HG02943 (cell line): ENCODE measurements around the gene DOCK10.
A peak's percentile ranks its signal among the peaks of the same experiment; 100 is the strongest.
"Not testable (repeated sequence)": the region's sequence is repeated elsewhere in the genome, so short reads cannot be mapped to it uniquely, and the experiment has no call there.

Source experiments
- ATAC-seq: cut with Tn5 transposase; IDR thresholded peaks from one replicate; pipeline ENCODE4 v1.9.1; 2021; ENCODE audit warnings: mild to moderate bottlenecking, low read depth, moderate library complexity; ENCODE audit not compliant: unreplicated experiment

DOCK10 gene

DNA sequence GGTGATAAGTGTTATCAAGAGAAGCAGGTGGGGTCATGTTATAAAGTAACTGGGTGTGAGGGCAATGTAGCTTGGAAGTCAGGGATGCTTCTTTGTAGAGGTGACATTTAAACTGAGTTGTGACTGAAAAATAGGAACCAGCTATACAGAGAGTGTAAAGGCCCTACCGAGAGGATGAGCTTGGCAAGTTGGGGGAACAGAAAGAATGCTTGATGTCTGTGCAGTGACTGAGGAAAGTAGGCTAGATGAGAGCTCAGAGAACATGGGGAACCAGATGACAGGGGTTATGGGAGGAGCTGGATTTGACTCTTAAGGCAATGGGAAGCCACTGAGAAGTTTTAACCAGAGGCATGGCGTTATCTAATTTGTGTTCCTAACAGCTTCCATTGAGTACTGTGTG lies 115.3 kb downstream of the DOCK10 start:
- no peak for ATAC-seq

DNA sequence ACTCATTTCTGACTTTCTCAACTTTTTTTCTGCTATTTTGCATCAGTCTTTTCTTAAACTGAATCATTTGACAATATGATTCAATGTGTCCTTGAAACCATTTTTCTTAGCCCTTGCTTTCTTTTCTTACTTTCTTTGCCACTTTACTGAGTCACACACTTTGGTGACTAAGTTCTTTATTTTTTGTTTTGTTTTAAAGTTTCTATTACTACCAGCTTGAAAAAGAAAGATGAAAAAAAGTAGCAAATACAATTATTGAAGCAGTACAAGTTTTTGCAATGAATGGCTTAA lies 116.5 kb downstream of the DOCK10 start:
- ATAC-seq, result no peak

DNA sequence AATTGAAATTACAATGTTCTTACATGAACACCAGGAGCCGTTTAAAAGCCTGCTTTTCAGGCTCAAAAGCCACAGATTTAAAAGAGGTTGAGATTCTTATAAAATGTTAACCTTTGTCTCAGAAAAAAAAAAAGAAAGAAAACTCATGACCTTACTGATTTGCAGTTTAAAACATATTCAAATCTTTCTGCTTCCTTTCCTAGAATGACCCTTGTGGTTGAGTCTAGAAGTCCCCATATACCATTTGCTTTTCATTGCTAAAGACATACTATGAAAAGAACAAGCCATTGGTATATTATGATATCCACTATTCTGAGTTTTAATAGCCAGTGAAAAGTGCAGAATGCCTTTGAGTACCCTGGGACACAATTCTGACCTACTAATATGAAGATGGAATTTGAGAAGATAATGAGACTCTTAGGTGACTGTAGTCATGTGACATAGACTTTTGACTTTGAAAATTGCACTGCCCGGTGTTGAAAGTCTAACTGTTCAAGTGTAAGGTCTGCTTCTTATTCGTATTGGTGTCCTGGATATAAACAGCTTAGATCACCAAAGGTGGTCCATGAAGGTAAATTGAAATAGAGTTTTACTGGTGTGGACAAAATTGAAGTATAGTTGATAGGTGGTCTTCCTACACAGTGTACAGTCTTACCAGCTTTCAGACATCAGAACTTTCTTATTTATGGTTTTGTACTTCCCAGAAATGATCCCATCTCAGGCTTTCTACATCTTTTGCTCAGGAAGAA lies 117.0 kb downstream of the DOCK10 start:
- no peak for ATAC-seq

DNA sequence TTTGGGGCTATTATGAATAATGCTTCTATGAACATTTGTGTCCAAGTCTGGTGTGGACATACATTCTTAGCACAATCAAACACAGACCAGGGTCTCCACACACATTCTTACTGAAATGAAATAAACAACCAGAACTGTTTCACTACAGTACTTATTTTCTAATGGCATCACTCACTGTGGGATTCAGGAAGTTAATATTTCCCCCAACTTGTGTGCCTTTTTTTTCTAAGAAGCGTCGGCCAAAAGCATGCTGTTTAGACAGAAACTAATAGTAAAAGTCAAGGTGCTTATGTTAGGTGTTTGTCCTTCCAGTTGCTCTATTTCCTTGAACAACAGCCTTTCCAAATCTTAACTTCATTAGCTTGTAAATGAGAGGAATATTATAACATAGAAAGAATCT lies 117.6 kb downstream of the DOCK10 start:
- no peak for ATAC-seq

DNA sequence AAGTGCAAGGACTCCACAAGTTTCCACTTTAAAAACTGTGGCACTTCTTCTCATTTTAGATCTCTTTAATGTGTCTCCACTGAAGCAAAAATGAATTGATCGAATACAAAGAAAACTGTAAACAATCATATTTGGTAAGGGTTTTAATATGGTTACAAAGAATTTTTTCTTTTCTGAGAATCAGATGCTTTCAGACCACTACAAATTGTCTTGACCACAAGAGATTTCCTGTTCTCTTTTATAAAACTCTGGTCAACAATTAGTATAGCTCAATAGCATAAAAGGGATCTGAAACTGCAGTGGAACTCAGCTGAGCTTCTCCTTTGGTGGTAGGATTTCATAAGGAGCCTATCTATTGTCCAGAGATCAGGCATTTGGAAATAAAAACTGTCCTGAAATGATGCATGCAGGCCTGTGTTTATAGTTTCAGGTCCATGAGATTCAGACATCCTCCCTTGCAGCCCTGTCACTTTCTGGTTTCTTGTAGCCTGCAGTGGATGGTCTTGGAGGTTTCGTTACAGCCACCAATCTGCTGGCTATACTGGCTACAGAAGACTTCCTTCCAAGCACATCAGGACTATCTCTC lies 120.0 kb downstream of the DOCK10 start:
- ATAC-seq, result peak; percentile 83

DNA sequence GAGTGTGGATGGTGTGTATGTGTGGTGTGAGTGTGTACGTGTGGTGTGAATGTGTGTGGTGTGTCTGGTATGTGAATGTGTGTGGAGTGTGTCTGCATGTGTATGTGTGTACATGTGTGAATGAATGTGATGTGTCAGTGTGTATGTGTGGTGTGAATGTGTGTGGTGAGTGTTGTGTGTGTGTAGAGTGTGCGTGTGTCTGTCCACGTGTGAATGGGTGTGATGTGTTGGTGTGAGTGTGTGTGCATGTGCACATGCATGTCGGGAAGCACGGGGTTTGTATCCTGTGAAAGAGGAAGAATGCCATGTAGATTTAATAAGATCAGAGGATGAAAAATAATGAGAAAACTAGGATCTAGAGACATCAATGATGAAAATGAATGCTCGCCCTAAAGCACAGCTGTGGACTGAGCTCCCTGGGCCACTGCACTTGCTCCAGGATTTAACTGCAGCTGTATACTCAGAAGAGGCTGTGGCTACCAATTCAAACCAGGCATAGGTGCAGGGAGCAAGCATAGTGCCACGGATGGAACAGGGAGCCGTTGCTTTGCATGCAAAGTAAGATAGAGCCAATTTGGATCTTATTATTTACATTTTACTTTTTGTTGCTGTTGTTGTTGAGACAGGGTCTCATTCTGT lies 122.7 kb downstream of the DOCK10 start:
- no peak for ATAC-seq

DNA sequence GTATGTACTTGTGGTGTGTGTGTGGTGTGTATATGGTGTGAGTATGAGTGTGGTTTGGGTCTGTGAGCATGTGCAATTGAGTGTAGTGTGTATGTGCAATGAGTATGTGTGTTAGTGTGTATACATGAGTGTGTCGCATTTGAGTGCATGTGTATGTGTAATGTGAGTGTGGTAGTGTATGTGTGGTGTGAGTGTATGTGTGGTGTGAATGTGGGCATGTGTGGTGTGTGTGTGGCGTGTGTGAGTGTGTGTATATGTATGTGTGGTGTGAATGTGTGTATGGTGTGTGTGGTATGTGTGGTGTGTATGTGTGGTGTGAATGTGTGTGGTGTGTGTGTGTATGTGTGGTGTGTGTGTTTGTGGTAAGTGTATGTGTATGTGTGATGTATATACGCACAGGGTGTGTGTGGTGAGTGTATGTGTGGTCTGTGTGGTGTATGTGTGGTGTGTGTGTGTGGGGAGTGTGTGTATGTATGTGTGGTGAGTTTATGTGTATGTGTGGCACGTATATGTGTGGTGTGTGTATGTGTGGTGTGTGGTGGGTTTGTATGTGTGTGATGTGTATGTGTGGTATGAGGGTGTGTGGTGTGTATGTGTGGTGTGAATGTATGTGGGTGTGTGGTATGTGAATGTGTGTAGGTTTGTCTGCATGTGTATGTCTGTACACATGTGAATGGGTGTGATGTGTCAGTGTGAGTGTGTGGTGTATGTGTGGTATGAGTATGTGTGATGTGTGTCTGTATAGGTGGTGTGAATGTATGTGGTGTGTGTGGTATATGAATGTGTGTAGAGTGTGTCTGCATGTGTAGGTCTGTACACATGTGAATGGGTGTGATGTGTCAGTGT lies 123.4 kb downstream of the DOCK10 start:
- no peak for ATAC-seq

DNA sequence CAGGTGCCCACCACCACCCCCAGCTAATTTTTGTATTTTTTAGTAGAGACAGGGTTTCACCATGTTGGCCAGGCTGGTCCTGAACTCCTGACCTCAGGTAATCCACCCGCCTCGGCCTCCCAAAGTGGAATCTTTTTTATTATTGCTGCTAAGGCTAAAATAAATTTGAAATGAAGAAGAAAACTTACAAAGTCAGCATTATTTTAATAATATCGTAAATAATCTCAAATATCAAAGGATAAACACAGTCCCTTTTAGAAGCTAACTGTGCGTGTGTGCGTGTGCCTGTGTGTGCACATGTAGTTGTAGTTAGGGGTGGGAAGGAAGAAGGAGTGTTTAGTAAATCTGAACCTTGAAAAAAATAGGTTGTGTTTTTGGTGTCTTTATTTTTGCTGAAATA lies 125.0 kb downstream of the DOCK10 start:
- ATAC-seq, result not testable (repeated sequence)

DNA sequence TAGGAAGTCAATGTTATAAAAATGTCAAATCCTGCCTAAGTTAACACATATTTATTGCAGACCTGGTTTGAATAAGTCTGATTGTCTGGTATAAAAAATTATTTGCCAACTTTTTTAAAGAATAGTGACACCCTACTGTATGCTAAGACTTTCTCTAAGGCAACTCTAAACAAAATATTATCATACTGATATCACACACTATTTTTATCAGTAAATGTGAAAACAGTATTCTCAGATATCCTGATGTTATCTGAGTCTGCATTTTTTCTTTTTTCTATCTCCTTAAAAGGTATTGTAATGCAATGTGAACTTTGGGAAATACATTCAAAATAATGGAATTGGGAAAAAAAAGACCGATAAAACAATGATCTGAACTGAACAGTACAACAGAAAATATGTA lies 127.1 kb downstream of the DOCK10 start:
- no peak for ATAC-seq

DNA sequence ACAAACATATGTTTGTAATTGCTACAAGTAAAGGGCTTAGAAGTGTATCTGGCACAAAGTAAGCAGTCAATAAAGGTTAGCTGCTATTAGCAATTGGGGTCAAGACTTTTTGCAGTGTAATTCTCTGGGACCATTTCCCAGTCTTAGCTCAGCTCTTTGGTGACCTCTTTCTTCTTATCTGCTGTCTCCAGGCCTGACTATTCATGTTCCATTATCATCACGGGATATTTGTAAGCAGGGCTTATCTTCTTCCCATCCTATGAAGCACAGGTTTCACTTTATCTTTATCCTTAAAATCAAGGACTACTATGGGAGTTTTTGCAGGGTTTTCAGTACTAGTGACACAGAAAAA lies 131.7 kb downstream of the DOCK10 start:
- ATAC-seq, result no peak

DNA sequence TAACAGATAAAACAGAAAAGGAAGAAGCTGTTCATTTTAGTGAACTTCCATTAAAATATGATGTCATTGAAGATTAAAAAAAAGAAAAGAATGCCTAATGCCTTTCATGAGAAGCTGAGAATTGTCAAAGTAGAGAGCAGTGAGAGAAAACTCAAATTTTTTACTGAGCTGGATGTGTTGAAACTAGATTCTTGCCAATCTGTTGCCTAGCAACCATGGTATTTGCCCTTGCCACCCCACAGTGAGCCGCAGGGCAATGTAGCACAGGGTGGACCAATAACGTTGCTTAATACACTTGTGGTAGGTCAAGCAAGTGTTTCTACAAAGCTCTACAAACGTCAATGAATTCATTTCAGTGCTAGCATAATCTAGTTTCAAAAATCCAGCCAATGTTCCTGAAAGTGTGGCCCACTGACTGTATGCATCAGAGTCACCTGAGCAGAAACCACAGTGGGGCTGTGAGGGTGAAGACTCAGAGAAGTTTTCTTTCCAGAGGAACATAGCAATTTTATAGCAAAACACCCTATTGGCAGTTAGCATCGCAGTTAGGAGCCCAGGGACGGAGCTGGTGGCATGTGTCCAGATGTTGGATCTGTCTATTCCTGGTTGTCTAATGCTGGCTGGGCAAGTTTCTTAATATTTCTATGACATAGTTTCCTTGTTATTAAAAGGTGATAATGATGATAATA lies 132.2 kb downstream of the DOCK10 start:
- ATAC-seq, result peak; percentile 68

DNA sequence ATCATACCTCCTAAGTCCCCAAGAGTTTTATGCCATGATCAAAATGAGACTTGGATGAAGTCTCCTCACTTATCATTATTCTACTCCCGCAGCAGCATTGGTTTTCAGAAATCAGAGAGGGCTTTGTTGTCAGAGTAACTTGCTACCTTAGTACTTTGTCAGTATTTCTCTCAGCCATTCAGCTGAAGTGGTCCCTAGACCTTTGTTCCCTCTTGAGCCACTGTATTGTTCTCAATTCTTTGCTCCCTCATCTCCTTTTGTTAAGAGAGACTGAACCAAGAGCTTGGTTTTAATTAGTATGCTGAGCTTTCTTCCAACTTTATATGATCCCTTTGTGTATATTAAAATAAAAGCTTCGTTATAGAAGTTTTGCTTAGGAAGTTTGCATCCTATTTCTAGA lies 133.4 kb downstream of the DOCK10 start:
- ATAC-seq, result no peak

DNA sequence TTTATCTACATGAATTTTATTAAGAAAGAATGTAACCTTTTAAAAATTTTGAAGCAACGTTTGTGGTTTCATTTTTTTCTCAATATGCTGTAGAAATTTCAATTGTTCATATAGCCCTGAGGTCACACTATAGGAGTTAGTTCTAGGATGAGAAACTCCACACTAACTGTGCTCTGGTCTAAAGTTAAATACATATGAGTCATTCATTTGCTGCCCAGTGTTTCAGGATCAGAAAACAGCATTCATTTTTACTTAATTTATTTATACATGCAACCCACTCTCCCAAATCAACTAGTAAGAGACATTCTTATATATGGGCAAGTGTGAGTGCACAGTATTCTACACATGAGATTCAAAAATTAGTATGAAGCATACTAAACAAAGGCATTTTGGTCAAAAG lies 137.9 kb downstream of the DOCK10 start:
- no peak for ATAC-seq

DNA sequence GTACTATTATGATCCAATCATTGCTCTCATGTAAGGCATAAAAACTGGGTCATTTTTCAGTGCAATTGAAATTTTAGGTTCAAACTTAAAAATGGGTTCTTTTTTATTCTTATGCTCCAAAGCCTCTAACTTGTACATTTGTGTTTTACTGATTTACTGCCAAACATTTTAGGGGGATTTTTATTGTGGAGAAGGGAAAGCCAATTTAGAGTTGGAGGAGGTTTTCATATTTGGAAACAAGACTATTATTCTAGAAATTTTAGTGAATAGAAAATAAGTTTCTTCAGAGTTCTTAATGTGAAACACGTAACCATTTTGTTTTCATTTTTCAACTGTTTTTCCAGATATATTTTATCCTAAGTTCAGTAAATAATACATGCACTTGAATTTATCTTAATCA lies 138.6 kb downstream of the DOCK10 start:
- no peak for ATAC-seq

DNA sequence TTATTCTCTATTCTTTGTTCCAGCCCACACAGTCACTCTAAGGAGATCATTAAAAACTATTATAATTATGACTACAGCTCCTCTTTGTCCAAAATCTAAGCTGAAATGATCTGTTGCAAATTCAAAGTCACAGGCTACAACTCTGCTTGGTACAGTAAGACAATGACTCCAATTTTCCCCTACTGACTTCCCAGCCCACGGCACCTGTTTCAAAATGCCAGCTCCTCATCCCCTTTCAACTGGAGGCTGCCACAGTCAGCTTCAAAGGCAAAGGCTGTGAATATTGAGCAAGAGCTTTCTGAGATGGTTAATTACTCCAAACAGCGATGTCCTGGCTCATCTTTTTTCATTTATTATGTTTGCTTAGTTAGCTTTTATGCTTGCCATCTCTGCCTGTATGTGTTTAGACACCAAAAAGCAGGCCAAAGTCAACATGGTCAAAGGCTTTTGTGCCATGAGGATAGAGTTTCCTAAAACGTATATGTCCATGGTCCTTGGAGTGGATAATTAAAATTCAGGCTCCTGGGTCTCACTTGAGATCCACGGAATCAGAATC lies 141.1 kb downstream of the DOCK10 start:
- no peak for ATAC-seq

DNA sequence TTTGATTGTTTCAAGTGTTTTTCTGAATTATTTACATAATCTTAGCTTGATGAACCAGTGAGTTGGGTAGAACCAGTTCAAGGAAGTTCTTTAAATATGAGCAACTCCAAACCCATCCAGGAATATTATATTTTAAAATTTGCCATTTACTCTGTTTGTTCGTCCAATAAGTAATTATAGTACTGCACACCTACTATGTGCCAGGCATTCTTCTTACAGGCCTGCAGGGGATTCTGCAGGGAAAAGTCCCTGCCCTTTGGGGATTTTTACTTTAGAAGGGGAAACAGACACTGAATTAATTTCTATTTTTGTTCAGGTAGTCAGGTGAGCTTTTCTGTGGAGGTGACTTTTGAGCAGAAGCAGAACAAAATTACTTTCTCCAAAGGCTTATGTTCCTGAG lies 146.9 kb downstream of the DOCK10 start:
- no peak for ATAC-seq

DNA sequence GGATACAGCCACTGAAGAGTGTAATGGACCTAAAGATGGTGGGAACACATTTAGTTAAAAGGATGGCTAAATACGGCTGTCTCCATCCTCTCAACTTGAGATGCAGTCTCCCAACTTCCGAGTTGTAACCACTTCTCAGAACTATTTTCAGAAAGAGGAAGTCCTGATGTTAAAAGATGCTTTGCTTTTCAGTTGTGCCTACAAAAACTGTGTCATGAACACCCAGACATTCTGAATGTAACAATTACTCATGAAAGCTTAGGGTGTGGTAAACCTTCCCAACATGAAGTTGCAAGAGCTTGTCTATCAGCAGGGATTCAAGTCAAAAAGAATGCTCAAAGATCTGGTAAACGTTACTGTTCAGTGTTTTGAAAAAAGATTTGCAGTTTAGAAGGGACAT lies 147.9 kb downstream of the DOCK10 start:
- peak; percentile 82 for ATAC-seq

DNA sequence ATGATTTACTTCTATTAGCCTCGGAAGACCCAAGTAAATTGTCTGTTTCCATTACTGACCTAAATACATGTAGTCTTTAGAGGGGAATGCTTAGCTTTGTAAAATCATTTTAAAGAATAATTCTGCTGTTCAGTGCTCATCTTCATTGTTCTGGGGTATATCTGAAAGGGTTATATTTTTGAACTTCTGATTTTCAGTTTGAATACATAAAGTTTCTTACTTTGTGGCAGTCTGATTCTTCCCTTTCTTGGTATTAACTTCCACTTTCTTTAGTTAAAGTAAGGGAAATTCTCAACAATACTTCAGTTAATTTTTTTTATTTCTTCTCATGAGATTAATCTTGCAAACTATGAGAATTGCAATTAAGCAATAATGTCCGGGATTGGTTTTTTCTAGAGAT lies 148.4 kb downstream of the DOCK10 start:
- ATAC-seq, result no peak

DNA sequence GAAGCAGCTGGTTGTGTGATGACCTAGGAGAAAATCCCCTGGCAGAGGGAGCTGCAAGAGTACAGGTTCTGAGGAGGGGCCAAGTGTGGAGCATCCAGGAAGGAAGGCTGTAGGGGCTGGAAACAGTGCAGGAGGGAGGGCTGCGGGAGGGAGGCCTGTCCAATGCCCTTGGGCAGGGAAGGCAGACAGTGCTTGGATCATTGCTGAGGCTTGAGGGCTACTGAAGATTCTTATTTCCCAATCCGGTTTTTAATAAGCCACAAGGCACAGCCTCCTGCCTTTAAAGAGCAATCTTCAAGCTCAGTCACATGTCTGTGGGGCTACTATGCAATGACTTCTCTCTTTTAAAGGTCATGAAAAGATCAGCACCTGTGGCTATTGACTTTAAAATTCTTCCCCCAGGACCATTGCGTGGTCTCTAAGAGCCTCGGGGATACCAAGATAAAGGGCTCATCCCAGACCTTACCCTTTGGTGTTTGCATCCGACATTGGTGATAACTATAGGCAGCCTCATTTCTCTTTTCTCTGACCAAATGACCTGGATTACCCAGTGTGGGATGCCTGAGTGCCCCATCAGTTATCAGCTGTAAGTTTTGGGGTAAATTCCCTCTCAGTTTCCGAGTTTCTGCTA lies 149.6 kb downstream of the DOCK10 start:
- no peak for ATAC-seq

DNA sequence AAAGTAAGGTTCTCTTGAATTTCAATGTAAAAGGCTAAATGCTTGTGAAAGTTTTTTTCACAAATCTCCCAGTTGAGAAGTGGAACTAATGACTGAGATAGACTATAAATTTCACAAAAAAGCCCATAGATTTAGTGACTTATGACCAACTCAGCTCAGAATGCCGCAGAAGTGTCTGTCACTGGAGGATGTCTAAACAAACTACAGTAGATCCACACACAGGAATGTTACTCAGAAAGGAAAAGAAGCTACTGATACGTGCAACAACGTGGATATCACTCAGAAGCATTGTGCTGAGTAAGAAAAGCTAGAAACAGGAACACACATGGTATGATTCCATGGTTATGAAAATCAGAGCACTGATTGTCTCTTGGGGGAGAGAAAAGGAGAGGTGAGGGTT lies 151.9 kb downstream of the DOCK10 start:
- no peak for ATAC-seq
